ENCODE results near the gene USH1C.

USH1C gene

DNA sequence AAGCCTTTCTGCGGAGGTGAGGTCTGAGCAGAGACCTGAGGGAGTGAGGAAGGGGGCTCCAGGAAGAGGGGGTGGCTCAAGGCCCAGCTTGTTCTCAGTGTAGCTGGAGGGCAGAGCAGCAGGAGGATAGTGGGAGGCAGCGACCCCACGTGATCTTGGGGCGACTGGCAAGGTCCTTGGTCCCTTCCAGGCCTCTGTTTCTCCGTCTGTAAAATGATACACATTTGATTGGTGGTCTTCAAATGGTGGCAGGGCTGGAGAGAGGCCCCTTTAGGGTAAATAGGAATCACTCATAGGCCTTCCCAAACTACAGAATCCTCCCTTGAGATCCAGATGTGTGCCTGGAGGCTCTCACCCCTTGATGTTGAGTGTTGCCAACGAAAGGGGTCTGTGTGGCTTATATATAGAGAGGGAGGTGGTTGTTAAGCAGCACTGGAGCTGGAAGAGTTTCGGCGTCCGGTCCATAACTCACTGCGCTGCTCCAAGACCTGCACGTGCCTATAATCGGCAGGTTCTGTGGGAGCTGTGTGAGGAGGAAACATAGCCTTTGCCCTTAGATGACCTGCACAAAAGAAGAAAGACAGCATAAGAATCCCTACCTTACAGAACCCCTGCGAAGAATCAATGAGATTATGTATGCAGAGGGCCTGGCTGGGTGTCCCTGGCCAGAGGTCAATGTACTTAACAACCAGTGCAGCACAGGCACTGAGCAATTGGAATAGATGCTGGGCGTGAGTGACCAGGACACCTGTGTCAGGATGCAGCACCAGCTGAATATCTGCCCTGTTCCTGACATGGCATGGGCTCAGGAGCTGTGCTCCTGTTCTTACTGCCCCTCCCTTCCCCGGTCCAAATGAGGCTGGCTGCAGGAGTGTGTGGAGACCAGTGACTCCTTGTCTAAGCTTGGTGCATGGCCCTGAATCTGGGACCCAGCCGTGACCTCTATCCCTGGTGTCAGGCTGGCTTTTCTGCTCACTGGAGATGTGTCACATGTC, 31.5 kb upstream of the USH1C start:
- ATAC-seq = no peak
- no peak for TF ChIP-seq PPARA (CRISPR knock-in tag; IDR thresholded peaks at IDR 0.05; ENCODE audit: borderline replicate concordance)
- TF ChIP-seq, protein P1, sequence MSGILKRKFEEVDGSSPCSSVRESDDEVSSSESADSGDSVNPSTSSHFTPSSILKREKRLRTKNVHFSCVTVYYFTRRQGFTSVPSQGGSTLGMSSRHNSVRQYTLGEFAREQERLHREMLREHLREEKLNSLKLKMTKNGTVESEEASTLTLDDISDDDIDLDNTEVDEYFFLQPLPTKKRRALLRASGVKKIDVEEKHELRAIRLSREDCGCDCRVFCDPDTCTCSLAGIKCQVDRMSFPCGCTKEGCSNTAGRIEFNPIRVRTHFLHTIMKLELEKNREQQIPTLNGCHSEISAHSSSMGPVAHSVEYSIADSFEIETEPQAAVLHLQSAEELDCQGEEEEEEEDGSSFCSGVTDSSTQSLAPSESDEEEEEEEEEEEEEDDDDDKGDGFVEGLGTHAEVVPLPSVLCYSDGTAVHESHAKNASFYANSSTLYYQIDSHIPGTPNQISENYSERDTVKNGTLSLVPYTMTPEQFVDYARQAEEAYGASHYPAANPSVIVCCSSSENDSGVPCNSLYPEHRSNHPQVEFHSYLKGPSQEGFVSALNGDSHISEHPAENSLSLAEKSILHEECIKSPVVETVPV (CRISPR knock-in tag; IDR thresholded peaks at IDR 0.05) = no peak
- no peak for TF ChIP-seq ZNF565 (CRISPR knock-in tag; conservative IDR thresholded peaks at IDR 0.05; ENCODE audit: low read depth)
- TF ChIP-seq, protein P2, sequence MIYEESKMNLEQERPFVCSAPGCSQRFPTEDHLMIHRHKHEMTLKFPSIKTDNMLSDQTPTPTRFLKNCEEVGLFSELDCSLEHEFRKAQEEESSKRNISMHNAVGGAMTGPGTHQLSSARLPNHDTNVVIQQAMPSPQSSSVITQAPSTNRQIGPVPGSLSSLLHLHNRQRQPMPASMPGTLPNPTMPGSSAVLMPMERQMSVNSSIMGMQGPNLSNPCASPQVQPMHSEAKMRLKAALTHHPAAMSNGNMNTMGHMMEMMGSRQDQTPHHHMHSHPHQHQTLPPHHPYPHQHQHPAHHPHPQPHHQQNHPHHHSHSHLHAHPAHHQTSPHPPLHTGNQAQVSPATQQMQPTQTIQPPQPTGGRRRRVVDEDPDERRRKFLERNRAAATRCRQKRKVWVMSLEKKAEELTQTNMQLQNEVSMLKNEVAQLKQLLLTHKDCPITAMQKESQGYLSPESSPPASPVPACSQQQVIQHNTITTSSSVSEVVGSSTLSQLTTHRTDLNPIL (CRISPR knock-in tag; IDR thresholded peaks at IDR 0.05; ENCODE audit: low read depth) = no peak
- TF ChIP-seq BACH2 (CRISPR knock-in tag; IDR thresholded peaks at IDR 0.05; ENCODE audit: borderline replicate concordance) = no peak
- TF ChIP-seq ARNTL (CRISPR knock-in tag; IDR thresholded peaks at IDR 0.05; ENCODE audit: borderline replicate concordance, low read depth) = no peak
- no peak for TF ChIP-seq TOX (CRISPR knock-in tag; IDR thresholded peaks at IDR 0.05; ENCODE audit: borderline replicate concordance)
- TF ChIP-seq ZNF70 (CRISPR knock-in tag; IDR thresholded peaks at IDR 0.05) = no peak
- no peak for TF ChIP-seq RARB (CRISPR knock-in tag; IDR thresholded peaks at IDR 0.05)
- TF ChIP-seq ISL1 (CRISPR knock-in tag; IDR thresholded peaks at IDR 0.05) = no peak
- TF ChIP-seq ESRRG (CRISPR knock-in tag; IDR thresholded peaks at IDR 0.05) = no peak
- TF ChIP-seq GLIS3 (CRISPR knock-in tag; IDR thresholded peaks at IDR 0.05) = no peak
- TF ChIP-seq, protein P3, sequence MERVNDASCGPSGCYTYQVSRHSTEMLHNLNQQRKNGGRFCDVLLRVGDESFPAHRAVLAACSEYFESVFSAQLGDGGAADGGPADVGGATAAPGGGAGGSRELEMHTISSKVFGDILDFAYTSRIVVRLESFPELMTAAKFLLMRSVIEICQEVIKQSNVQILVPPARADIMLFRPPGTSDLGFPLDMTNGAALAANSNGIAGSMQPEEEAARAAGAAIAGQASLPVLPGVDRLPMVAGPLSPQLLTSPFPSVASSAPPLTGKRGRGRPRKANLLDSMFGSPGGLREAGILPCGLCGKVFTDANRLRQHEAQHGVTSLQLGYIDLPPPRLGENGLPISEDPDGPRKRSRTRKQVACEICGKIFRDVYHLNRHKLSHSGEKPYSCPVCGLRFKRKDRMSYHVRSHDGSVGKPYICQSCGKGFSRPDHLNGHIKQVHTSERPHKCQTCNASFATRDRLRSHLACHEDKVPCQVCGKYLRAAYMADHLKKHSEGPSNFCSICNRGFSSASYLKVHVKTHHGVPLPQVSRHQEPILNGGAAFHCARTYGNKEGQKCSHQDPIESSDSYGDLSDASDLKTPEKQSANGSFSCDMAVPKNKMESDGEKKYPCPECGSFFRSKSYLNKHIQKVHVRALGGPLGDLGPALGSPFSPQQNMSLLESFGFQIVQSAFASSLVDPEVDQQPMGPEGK (CRISPR knock-in tag; IDR thresholded peaks at IDR 0.05; ENCODE audit: borderline replicate concordance) = no peak
- no peak for TF ChIP-seq ZNF8 (CRISPR knock-in tag; IDR thresholded peaks at IDR 0.05)

DNA sequence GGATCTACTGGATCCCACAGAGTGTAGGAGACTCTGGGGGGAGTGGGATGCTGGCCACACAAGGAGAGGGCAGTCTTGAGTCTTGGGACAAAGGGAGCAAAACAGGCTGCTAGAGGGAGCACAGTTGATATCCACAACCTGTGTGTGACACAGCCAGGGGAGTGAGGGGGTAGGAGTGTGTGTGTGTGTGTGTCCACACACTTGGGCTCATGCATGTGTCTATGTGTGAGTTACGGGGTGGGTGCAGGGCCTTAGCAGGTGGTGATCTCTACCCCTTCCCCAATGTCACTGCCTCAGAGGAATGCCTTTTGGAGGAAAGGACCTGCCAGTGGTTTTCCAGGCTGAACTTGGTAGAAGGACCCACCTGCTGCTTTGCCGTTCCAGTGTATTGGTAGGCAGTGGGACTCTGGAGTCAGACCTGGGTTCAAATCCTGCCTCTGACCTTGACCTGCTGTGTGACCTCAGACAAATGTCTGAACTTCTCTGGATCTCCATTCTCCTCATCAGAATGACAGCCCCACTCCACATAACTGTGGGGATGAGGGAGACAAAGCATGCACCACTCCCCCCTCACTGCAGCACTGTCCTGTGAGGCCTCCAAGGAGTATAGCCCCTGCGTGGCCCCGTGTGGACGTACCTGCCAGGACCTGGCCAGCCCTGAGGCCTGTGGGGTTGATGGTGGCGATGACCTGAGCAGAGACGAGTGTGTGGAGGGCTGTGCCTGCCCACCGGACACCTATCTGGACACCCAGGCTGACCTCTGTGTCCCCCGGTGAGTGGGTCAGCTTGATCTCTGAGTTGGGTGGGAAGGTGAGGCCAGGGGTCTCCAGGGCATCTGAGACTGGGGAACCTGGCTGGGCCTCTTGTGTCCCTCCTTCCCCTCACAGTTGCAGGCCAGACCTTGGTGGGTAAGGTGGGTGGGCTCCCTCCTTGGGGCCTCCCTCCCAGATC, 30.2 kb upstream of the USH1C start:
- no peak for TF ChIP-seq PPARA (CRISPR knock-in tag; IDR thresholded peaks at IDR 0.05; ENCODE audit: borderline replicate concordance)
- TF ChIP-seq CSDC2 (CRISPR knock-in tag; IDR thresholded peaks at IDR 0.05) = no peak
- no peak for TF ChIP-seq ZNF70 (CRISPR knock-in tag; IDR thresholded peaks at IDR 0.05)
- no peak for TF ChIP-seq SNAI2 (CRISPR knock-in tag; IDR thresholded peaks at IDR 0.05)
- TF ChIP-seq, protein P4, sequence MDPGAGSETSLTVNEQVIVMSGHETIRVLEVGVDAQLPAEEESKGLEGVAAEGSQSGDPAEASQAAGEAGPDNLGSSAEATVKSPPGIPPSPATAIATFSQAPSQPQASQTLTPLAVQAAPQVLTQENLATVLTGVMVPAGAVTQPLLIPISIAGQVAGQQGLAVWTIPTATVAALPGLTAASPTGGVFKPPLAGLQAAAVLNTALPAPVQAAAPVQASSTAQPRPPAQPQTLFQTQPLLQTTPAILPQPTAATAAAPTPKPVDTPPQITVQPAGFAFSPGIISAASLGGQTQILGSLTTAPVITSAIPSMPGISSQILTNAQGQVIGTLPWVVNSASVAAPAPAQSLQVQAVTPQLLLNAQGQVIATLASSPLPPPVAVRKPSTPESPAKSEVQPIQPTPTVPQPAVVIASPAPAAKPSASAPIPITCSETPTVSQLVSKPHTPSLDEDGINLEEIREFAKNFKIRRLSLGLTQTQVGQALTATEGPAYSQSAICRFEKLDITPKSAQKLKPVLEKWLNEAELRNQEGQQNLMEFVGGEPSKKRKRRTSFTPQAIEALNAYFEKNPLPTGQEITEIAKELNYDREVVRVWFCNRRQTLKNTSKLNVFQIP (CRISPR knock-in tag; IDR thresholded peaks at IDR 0.05; ENCODE audit: borderline replicate concordance, low read depth) = no peak
- TF ChIP-seq, protein P1 (CRISPR knock-in tag; IDR thresholded peaks at IDR 0.05) = no peak
- TF ChIP-seq ESRRG (CRISPR knock-in tag; IDR thresholded peaks at IDR 0.05) = no peak
- TF ChIP-seq TOX (CRISPR knock-in tag; IDR thresholded peaks at IDR 0.05; ENCODE audit: borderline replicate concordance) = no peak
- no peak for TF ChIP-seq ZFP30 (CRISPR knock-in tag; IDR thresholded peaks at IDR 0.05)
- no peak for TF ChIP-seq GLIS3 (CRISPR knock-in tag; IDR thresholded peaks at IDR 0.05)
- no peak for TF ChIP-seq RARB (CRISPR knock-in tag; IDR thresholded peaks at IDR 0.05)
- no peak for TF ChIP-seq TCF4 (CRISPR knock-in tag; IDR thresholded peaks at IDR 0.05; ENCODE audit: borderline replicate concordance)
- ATAC-seq = no peak

Measured in SK-N-SH treated with all-trans-retinoic acid at 6 μM for 48 hours (cell line).